Gastroesophageal sphincter (tissue), 4 donors: Measurements from ENCODE around the gene ECM1. TPM values are rescaled to one million over a fixed set of nuclear protein-coding genes. Genes with fewer than 3 reads are reported as not detected.

Experiments
- ATAC-seq: fragments of 150-250 bp; one replicate; pipeline ENCODE4 v1.9.1; 2016; ENCODE audit warnings: mild to moderate bottlenecking, moderate library complexity
- H3K27ac ChIP-seq, 4 donors: fragments of 200-600 bp; sonication (generic) in 3 of 4; 1 replicate in 3 of 4; 2 replicates in 1 of 4; pipeline ENCODE4 v1.5.1; 2016 to 2019
- H3K27me3 ChIP-seq: fragments of 200-600 bp; sonication (generic); one replicate; pipeline ENCODE4 v1.5.1; 2019
- H3K36me3 ChIP-seq, 2 donors: fragments of 200-600 bp; sonication (generic); one replicate each; pipeline ENCODE4 v1.5.1; 2019; ENCODE audit warnings: control low read depth in 1 of 2
- H3K4me1 ChIP-seq, 3 donors: fragments of 200-600 bp; sonication (generic); 1 replicate in 2 of 3; 2 replicates in 1 of 3; pipeline ENCODE4 v1.5.1; 2016 to 2019; ENCODE audit warnings: control low read depth in 2 of 3
- H3K4me3 ChIP-seq, 2 donors: fragments of 200-600 bp; sonication (generic); one replicate each; pipeline ENCODE4 v1.5.1; 2019; ENCODE audit warnings: mild to moderate bottlenecking in 1 of 2, moderate library complexity in 1 of 2
- H3K9me3 ChIP-seq, 3 donors: fragments of 200-600 bp; sonication (generic); one replicate each; pipeline ENCODE4 v1.5.1; 2017 to 2019; ENCODE audit warnings: control low read depth in 2 of 3
- EP300 ChIP-seq: sonication (generic); formaldehyde crosslinking; IDR thresholded peaks from one replicate; pipeline ENCODE4 v1.6.1; 2017; ENCODE audit warnings: antibody characterized with exemption, mild to moderate bottlenecking
- POLR2A ChIP-seq, 2 donors: fragments of 450-650 bp; IDR thresholded peaks; one replicate each; pipeline ENCODE4 v1.6.1; 2017; ENCODE audit warnings: antibody characterized with exemption in 2 of 2, mild to moderate bottlenecking in 2 of 2, moderate library complexity in 1 of 2
- POLR2AphosphoS5 ChIP-seq: sonication (generic); formaldehyde crosslinking; IDR thresholded peaks from one replicate; pipeline ENCODE4 v1.6.1; 2017; ENCODE audit warnings: antibody characterized with exemption
- WGBS, 2 donors: methylation state at CpG; one replicate each; pipeline ENCODE4 v1.1.5; 2018; ENCODE audit warnings: low coverage in 1 of 2; 5-methylcytosine and 5-hydroxymethylcytosine counted together
- total RNA-seq, 4 donors: library from RNA; depleted of rRNA; stranded (reverse); fragments of >200 nt; gene quantifications; one replicate each; pipeline ENCODE4 v1.1.0, GENCODE V29; 2016
- TF ChIP-seq, protein P1 (sequence below), 4 experiments: fragments of 200-600 bp in 2 of 4; fragments of 450-650 bp in 2 of 4; sonication (generic) in 1 of 4; IDR thresholded peaks; one replicate each; pipeline ENCODE4 v1.5.1; 2017 to 2019; ENCODE audit warnings: antibody characterized with exemption in 4 of 4, mild to moderate bottlenecking in 2 of 4, moderate library complexity in 2 of 4

Gene ECM1
- total RNA-seq, 4 donors from 2014 or later, result 12.6 to 29.7 (median 19.4) TPM

- H3K9me3 ChIP-seq, result no peaks in the 10 kb centered on the region
- peaks cover 0 to 79% (median 34%) of the 10 kb centered on the region in 3 donors for H3K4me1 ChIP-seq
- no peaks in the 10 kb centered on the region for H3K27me3 ChIP-seq
- TF ChIP-seq, protein P1, sequence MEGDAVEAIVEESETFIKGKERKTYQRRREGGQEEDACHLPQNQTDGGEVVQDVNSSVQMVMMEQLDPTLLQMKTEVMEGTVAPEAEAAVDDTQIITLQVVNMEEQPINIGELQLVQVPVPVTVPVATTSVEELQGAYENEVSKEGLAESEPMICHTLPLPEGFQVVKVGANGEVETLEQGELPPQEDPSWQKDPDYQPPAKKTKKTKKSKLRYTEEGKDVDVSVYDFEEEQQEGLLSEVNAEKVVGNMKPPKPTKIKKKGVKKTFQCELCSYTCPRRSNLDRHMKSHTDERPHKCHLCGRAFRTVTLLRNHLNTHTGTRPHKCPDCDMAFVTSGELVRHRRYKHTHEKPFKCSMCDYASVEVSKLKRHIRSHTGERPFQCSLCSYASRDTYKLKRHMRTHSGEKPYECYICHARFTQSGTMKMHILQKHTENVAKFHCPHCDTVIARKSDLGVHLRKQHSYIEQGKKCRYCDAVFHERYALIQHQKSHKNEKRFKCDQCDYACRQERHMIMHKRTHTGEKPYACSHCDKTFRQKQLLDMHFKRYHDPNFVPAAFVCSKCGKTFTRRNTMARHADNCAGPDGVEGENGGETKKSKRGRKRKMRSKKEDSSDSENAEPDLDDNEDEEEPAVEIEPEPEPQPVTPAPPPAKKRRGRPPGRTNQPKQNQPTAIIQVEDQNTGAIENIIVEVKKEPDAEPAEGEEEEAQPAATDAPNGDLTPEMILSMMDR (IDR thresholded peaks at IDR 0.05), result no peak
- TF ChIP-seq POLR2AphosphoS5, result peak; percentile 51
- H3K36me3 ChIP-seq, result peaks cover 0 to 41% of the 10 kb centered on the region in 2 donors
- no peak overlapping the region for H3K4me3 ChIP-seq
- peak overlapping the region in 1 of 4 donors; percentile 2 for H3K27ac ChIP-seq
- 89% methylated on average over 11 of the region's 19 CpGs; no CpG with 5 or more reads in 1 of the 2 donors for WGBS, 2 donors
- ATAC-seq, result no peak
These were observed 47.5 kb downstream of the ECM1 start for GRCh38 chr1:150555198-150555970.

GRCh38 chr1:150555971-150556865 lies 48.3 kb downstream of the ECM1 start:
- Histone ChIP-seq H3K9me3 (no peaks in the 10 kb centered on the region), H3K27ac (peak overlapping the region in 3 of 4 donors; percentile 6 to 100 (median 15)), H3K27me3 (no peaks in the 10 kb centered on the region), H3K36me3 (peaks cover 0 to 41% of the 10 kb centered on the region in 2 donors), H3K4me1 (peaks cover 0 to 75% (median 32%) of the 10 kb centered on the region in 3 donors), H3K4me3 (no peak overlapping the region)
- 60% methylated on average over 1 of the region's 26 CpGs; no CpG with 5 or more reads in 1 of the 2 donors for WGBS, 2 donors
- no peak for TF ChIP-seq EP300
- TF ChIP-seq POLR2AphosphoS5, result no peak
- TF ChIP-seq, protein P1 (IDR thresholded peaks at IDR 0.05), result no peak
- TF ChIP-seq POLR2A (IDR thresholded peaks at IDR 0.05), result no peak
- no peak for ATAC-seq

DNA sequence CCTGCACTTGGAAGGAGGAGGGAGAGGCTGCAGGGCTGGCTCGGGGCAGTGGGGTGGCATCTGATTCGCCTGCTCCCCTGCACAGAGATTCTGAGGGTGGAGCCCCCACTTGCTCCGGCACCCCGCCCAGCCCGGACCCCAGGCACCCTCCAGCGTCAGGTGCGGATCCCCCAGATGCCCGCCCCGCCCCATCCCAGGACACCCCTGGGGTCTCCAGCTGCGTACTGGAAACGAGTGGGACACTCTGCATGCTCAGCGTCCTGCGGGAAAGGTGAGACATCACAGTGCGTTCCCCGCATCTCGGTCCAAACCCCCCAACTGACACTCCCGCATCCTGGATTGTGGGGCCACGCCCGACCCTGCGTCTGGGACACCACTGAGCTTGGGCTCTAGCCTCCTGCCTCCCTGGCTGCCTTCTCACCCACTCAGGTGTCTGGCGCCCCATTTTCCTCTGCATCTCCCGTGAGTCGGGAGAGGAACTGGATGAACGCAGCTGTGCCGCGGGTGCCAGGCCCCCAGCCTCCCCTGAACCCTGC lies 49.2 kb downstream of the ECM1 start:
- H3K4me1 ChIP-seq, result peaks cover 0 to 68% (median 23%) of the 10 kb centered on the region in 3 donors
- no CpG with 5 or more reads among the region's 26 CpGs for WGBS, 2 donors
- no peaks in the 10 kb centered on the region for H3K9me3 ChIP-seq
- H3K27ac ChIP-seq, result peak overlapping the region in 3 of 4 donors; percentile 6 to 100 (median 100)
- H3K36me3 ChIP-seq, result peaks cover 0 to 41% of the 10 kb centered on the region in 2 donors
- TF ChIP-seq POLR2AphosphoS5, result no peak
- TF ChIP-seq POLR2A (IDR thresholded peaks at IDR 0.05), result no peak
- TF ChIP-seq EP300, result no peak
- TF ChIP-seq, protein P1 (IDR thresholded peaks at IDR 0.05), result no peak
- no peaks in the 10 kb centered on the region for H3K27me3 ChIP-seq
- H3K4me3 ChIP-seq, result no peak overlapping the region
- ATAC-seq, result no peak

- peak overlapping the region in 3 of 4 donors; percentile 100 for H3K27ac ChIP-seq
- ATAC-seq, result no peak
- no peaks in the 10 kb centered on the region for H3K27me3 ChIP-seq
- TF ChIP-seq, protein P1 (IDR thresholded peaks at IDR 0.05), result no peak
- H3K4me3 ChIP-seq, result no peak overlapping the region
- peaks cover 6 to 68% (median 30%) of the 10 kb centered on the region in 3 donors for H3K4me1 ChIP-seq
- peaks cover 0 to 41% of the 10 kb centered on the region in 2 donors for H3K36me3 ChIP-seq
- no peaks in the 10 kb centered on the region for H3K9me3 ChIP-seq
- WGBS, 2 donors, result 60 to 73% methylated on average over 2 to 4 of the region's 15 CpGs
These were observed 49.9 kb downstream of the ECM1 start for GRCh38 chr1:150557813-150558212.
